Lower leg skin (tissue), 3 donors: ENCODE data around the gene CTNND1.

ENCODE experiments used
- CTCF ChIP-seq, 3 donors: fragments of 450-650 bp; IDR thresholded peaks; one replicate each; pipeline ENCODE4 v1.5.1; 2016; ENCODE audit warnings: antibody characterized with exemption in 3 of 3, mild to moderate bottlenecking in 3 of 3, moderate library complexity in 2 of 3
- POLR2A ChIP-seq, 2 donors: fragments of 450-650 bp; IDR thresholded peaks; one replicate each; pipeline ENCODE4 v1.6.1; 2016 to 2017; ENCODE audit warnings: antibody characterized with exemption in 2 of 2, mild to moderate bottlenecking in 1 of 2, moderate library complexity in 1 of 2

- TF ChIP-seq CTCF (IDR thresholded peaks at IDR 0.05) (no peak), POLR2A (IDR thresholded peaks at IDR 0.05) (no peak)
Measured at GRCh38 chr11:57792060-57792541, 30.5 kb downstream of the CTNND1 start.
